Pancreas (tissue), 10 donors: ENCODE measurements around the gene PHETA2. TPM values are rescaled to one million over a fixed set of nuclear protein-coding genes. Genes with fewer than 3 reads are reported as not detected.

Source experiments
- ATAC-seq, 4 donors: fragments of 200-7000 bp; cut with Tn5 transposase; one replicate each; pipeline versions ENCODE4 v1.8.0 to v1.9.1; 2020; ENCODE audit warnings: mild to moderate bottlenecking in 4 of 4, moderate library complexity in 4 of 4
- DNase-seq, 6 donors: peaks; one replicate each; pipeline ENCODE4 v3.0.0-alpha.2; 2020
- FAIRE-seq: peaks from 2 replicates; lab custom pipeline; 2012; peaks lifted over from hg19 to GRCh38; lab: Jason Lieb, UNC
- H3K27ac ChIP-seq, 4 donors: fragments of 200-600 bp; sonication (generic); 1 replicate in 3 of 4; 2 replicates in 1 of 4; pipeline versions ENCODE4 v1.5.0 to v1.8.0; 2020
- H3K27me3 ChIP-seq, 4 donors: fragments of 200-600 bp; one replicate each; pipeline ENCODE4 v1.8.0; 2021
- H3K36me3 ChIP-seq, 3 donors: fragments of 200-600 bp; sonication (generic) in 1 of 3; one replicate each; pipeline versions ENCODE4 v1.5.0 to v1.8.0; 2020 to 2021
- H3K4me1 ChIP-seq, 3 donors: fragments of 200-600 bp; one replicate each; pipeline ENCODE4 v1.8.0; 2021
- H3K4me3 ChIP-seq, 4 donors: fragments of 200-600 bp; sonication (generic) in 2 of 4; one replicate each; pipeline versions ENCODE4 v1.5.0 to v1.8.0; 2020 to 2021
- H3K9me3 ChIP-seq, 4 donors: fragments of 200-600 bp; one replicate each; pipeline ENCODE4 v1.8.0; 2021
- CTCF ChIP-seq, 4 donors: fragments of 200-600 bp; sonication (generic) in 3 of 4; IDR thresholded peaks; one replicate each; pipeline versions ENCODE4 v1.5.0 to v1.8.0; 2021; ENCODE audit warnings: antibody characterized with exemption in 4 of 4
- WGBS, 2 donors: extraction: QIAGEN DNeasy Blood & Tissue Kit; methylation state at CpG; one replicate each; pipeline ENCODE4 v1.1.7; 2013; 5-methylcytosine and 5-hydroxymethylcytosine counted together
- intact Hi-C, 3 donors: fragments of 100-400 bp; cut with DNase I; formaldehyde crosslinking; loops; one replicate each; pipeline versions ENCODE4 v1.11.1 to v1.14.2; 2022
- polyA plus RNA-seq, 2 donors: library from polyadenylated mRNA; stranded (reverse); fragments of 200-250 nt; gene quantifications; one replicate each; pipeline ENCODE4 v1.2.3, GENCODE V29; 2013
- total RNA-seq, 6 donors: library from RNA; stranded (reverse); fragmentation: NEBNext Ultra II Directional in 4 of 6; extraction: Animal tissue kit (Norgen Biotek cat#: 25700) in 4 of 6; gene quantifications; one replicate each; pipeline versions ENCODE4 v1.2.1 to v1.2.4, GENCODE V29; 2021 to 2023
- donor health status: healthy with polysubstance abuse.
- donor health status: DM: no; HTN: no; CAD: no; lungs with moderate emphysema.
- donor health status: DM: no; HTN: no; CAD: no.
- donor health status: control.
- donor health status: control.
- donor health status: Bipolar disorder and iron deficiency.
- donor health status: DM: yes; HTN: yes; CAD: no.
- donor health status: DM: no; HTN: no; CAD: no.
- donor health status: DM: no; HTN: no; CAD: no.
- donor health status: DM: yes; HTN: yes; CAD: no.

Gene PHETA2
- total and polyA plus RNA-seq, 8 donors = 7.4 to 10.9 (median 9.8) TPM

DNA sequence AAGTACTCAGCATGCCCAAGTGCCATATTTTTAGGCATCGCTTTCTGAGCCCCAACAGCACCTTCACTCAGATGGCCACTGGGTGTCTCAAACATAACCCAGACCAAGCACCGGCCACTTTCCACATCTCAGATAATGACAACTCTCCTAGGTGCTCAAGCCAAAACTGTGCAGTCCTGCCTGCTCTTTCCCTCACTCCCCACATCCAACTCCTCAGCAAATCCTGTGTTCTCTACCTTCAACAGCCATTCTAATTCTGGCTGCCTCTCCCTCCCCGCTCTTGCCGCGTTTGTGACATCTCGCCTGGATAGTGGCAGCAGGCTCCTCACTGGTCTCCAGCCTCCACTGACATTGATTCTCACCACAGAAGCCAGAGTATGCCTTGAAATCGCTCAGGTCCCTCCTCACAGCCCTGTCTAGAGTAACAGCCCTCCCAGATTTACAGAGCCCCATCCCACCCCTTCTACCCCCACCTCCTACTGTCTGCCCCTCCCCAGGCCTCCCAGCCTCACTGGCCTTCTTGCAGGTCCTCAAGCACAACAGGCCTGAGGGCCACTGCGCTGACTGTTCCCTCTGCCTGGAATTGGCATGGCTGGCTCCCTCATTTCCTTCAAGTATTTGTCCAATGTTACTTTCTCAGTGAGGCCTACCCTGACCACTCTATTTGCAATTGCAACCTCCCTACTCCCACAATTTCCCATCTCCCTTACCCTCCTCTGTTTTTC, 1.3 kb upstream of the PHETA2 start:
- WGBS, 2 donors = 80 to 92% methylated on average over 8 of the region's 8 CpGs
- H3K4me1 ChIP-seq = peaks cover 0 to 16% (median 16%) of the 10 kb centered on the region in 3 donors
- TF ChIP-seq CTCF (IDR thresholded peaks at IDR 0.05) = no peak
- intact Hi-C loops = no loop called here
- DNase-seq (peak in 1 of 6 donors; percentile 8), FAIRE-seq (no peak), ATAC-seq (no peak)
- no peaks in the 10 kb centered on the region for H3K27me3 ChIP-seq
- H3K27ac ChIP-seq = no peak overlapping the region
- H3K4me3 ChIP-seq = no peak overlapping the region
- H3K9me3 ChIP-seq = no peaks in the 10 kb centered on the region
- peaks cover 0 to 11% (median 0%) of the 10 kb centered on the region in 3 donors for H3K36me3 ChIP-seq

- Histone ChIP-seq H3K4me1 (peaks cover 4 to 25% (median 20%) of the 10 kb centered on the region in 3 donors), H3K4me3 (peak overlapping the region; percentile 60 to 76 (median 61)), H3K36me3 (peaks cover 0 to 13% (median 0%) of the 10 kb centered on the region in 3 donors), H3K27me3 (no peaks in the 10 kb centered on the region), H3K27ac (peak overlapping the region in 3 of 4 donors; percentile 77 to 90 (median 88)), H3K9me3 (no peaks in the 10 kb centered on the region)
- intact Hi-C loops = no loop called here
- DNase-seq (peak in 2 of 6 donors; percentile 23 to 65), FAIRE-seq (no peak), ATAC-seq (no peak)
- WGBS, 2 donors = 64 to 65% methylated on average over 14 of the region's 14 CpGs
- no peak for TF ChIP-seq CTCF (IDR thresholded peaks at IDR 0.05)
Measured at GRCh38 chr22:42073621-42074041, 417 bp upstream of the PHETA2 start.

GRCh38 chr22:42074846-42075676, 1.0 kb downstream of the PHETA2 start:
- intact Hi-C loops = no loop called here
- peaks cover 7 to 25% (median 24%) of the 10 kb centered on the region in 3 donors for H3K4me1 ChIP-seq
- 42 to 55% methylated on average over 9 of the region's 9 CpGs for WGBS, 2 donors
- no peaks in the 10 kb centered on the region for H3K27me3 ChIP-seq
- peaks cover 0 to 13% (median 0%) of the 10 kb centered on the region in 3 donors for H3K36me3 ChIP-seq
- no peaks in the 10 kb centered on the region for H3K9me3 ChIP-seq
- TF ChIP-seq CTCF (IDR thresholded peaks at IDR 0.05) = peak in 2 of 4 donors; percentile 1 to 2
- no peak for ATAC-seq
- FAIRE-seq = no peak
- H3K4me3 ChIP-seq = peak overlapping the region; percentile 60 to 76 (median 61)
- H3K27ac ChIP-seq = peak overlapping the region; percentile 62 to 90 (median 82)
- no peak for DNase-seq

GRCh38 chr22:42076764-42077485, 2.9 kb downstream of the PHETA2 start:
- intact Hi-C loops = no loop called here
- no peaks in the 10 kb centered on the region for H3K9me3 ChIP-seq
- FAIRE-seq (no peak), DNase-seq (peak in 1 of 6 donors; percentile 19), ATAC-seq (no peak)
- no peaks in the 10 kb centered on the region for H3K27me3 ChIP-seq
- H3K4me1 ChIP-seq = peaks cover 10 to 25% (median 23%) of the 10 kb centered on the region in 3 donors
- WGBS, 2 donors = 90 to 93% methylated on average over 20 of the region's 20 CpGs
- no peak for TF ChIP-seq CTCF (IDR thresholded peaks at IDR 0.05)
- H3K27ac ChIP-seq = no peak overlapping the region
- no peak overlapping the region for H3K4me3 ChIP-seq
- H3K36me3 ChIP-seq = peaks cover 0 to 13% (median 0%) of the 10 kb centered on the region in 3 donors
